ENCODE data around the gene PNPLA7. TPM values are rescaled to one million over a fixed set of nuclear protein-coding genes. Genes with fewer than 3 reads are reported as not detected.

PNPLA7 gene
- polyA plus RNA-seq, 1 of the 3 experiments (the other 2 are of a cell fraction), result 0.99 TPM

- no peak for TF ChIP-seq ZBTB33 (IDR thresholded peaks at IDR 0.05; ENCODE audit: borderline replicate concordance, low read depth)
- TF ChIP-seq, protein P1, sequence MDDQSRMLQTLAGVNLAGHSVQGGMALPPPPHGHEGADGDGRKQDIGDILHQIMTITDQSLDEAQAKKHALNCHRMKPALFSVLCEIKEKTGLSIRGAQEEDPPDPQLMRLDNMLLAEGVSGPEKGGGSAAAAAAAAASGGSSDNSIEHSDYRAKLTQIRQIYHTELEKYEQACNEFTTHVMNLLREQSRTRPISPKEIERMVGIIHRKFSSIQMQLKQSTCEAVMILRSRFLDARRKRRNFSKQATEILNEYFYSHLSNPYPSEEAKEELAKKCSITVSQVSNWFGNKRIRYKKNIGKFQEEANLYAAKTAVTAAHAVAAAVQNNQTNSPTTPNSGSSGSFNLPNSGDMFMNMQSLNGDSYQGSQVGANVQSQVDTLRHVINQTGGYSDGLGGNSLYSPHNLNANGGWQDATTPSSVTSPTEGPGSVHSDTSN (IDR thresholded peaks at IDR 0.05), result no peak
- no peak for TF ChIP-seq SIN3A (IDR thresholded peaks at IDR 0.05; ENCODE audit: borderline replicate concordance, low read depth, low read length)
- TF ChIP-seq, protein P2, sequence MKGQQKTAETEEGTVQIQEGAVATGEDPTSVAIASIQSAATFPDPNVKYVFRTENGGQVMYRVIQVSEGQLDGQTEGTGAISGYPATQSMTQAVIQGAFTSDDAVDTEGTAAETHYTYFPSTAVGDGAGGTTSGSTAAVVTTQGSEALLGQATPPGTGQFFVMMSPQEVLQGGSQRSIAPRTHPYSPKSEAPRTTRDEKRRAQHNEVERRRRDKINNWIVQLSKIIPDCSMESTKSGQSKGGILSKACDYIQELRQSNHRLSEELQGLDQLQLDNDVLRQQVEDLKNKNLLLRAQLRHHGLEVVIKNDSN (IDR thresholded peaks at IDR 0.05; ENCODE audit: borderline replicate concordance, low read depth), result no peak
- no peak for TF ChIP-seq MXI1 (IDR thresholded peaks at IDR 0.05; ENCODE audit: low read depth, low read length)
- TF ChIP-seq RXRA (IDR thresholded peaks at IDR 0.05; ENCODE audit: borderline replicate concordance, low read depth), result no peak
- no peak for TF ChIP-seq FOXM1 (IDR thresholded peaks at IDR 0.05; ENCODE audit: low read depth)
- no peak for TF ChIP-seq MEF2A (IDR thresholded peaks at IDR 0.05; ENCODE audit: borderline replicate concordance, low read depth)
- no peak for TF ChIP-seq TCF12 (IDR thresholded peaks at IDR 0.05)
These were observed 124.1 kb downstream of the PNPLA7 start (continued) for GRCh38 chr9:137426018-137426681.

DNA sequence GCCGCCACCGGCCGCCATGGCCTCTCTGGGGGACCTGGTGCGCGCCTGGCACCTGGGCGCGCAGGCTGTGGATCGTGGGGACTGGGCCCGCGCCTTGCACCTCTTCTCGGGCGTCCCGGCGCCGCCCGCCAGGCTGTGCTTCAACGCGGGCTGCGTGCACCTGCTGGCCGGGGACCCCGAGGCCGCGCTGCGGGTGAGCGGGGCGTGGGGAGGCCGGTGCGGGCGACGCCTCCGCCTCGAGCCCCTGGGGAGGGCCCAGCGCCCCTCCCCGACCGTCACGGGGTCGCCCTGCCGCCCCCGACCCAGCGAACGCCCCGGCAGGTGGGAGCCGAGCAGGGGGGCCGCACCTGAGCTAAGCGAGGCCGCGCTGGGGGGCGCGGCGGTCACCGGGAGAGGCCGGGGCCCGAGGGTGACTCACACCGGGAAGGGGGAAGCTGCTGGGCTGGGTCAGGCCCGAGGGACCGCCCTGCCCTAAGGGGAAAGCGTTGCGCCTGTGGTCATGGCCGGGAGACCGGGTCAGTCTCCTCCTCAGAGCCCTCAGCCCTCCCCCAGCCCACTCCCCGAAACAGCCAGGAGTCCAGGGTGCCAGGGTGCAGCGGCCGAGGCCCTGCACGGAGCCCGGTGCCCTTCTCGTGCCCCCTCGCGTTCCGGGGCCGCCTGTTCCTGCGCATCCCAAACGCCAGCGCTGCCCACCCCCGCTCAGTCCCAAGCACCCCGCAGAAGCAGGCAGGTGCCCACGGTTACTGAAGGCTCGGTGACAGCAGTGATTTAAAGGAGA lies 126.5 kb downstream of the PNPLA7 start:
- 100% methylated on average over 2 of the region's 77 CpGs for WGBS (ENCODE audit: low lambda C conversion rate)
- Histone ChIP-seq H4K20me1 (ENCODE audit: insufficient read depth) (no peaks in the 10 kb centered on the region), H3K9me2 (no peaks in the 10 kb centered on the region), H2AFZ (ENCODE audit: low read depth) (peak overlapping the region; percentile 88; the same call in 1 of the 2 replicates), H3K4me2 (peak overlapping the region; percentile 59), H3K9ac (no peak overlapping the region), H3K27ac (ENCODE audit: low read depth in 2 of 2, low read length in 1 of 2) (no peak overlapping the region), H3K4me3 (ENCODE audit: low read depth in 2 of 2, low read length in 1 of 2) (peak overlapping the region; percentile 81 to 86), H3K4me1 (ENCODE audit: control insufficient read depth in 1 of 2, insufficient read depth in 2 of 2, low read depth in 1 of 2, low read length in 1 of 2) (peaks cover 0 to 21% of the 10 kb centered on the region in 2 experiments; a peak in 2 of 4 replicates), H3F3A (replicated peaks; ENCODE audit: insufficient read depth) (peaks cover 13% of the 10 kb centered on the region), H3K9me3 (no peaks in the 10 kb centered on the region), H3K79me2 (ENCODE audit: insufficient read depth) (peaks cover 28% of the 10 kb centered on the region), H3K36me3 (replicated peaks in 1 of 2; ENCODE audit: control insufficient read depth in 1 of 2, insufficient read depth in 2 of 2, low read length in 1 of 2) (no peaks in the 10 kb centered on the region), H3K27me3 (ENCODE audit: insufficient read depth) (no peaks in the 10 kb centered on the region)
- no peak for DNase-seq
- POLR2A ChIA-PET, result interaction anchor here (0.6 to 1.0 kb wide), 9 partner anchors 22 to 187 kb away, joined by 3 to 5 read pairs (median 3); partner anchors contain the start of gene NRARP
- TF ChIP-seq, protein P3, sequence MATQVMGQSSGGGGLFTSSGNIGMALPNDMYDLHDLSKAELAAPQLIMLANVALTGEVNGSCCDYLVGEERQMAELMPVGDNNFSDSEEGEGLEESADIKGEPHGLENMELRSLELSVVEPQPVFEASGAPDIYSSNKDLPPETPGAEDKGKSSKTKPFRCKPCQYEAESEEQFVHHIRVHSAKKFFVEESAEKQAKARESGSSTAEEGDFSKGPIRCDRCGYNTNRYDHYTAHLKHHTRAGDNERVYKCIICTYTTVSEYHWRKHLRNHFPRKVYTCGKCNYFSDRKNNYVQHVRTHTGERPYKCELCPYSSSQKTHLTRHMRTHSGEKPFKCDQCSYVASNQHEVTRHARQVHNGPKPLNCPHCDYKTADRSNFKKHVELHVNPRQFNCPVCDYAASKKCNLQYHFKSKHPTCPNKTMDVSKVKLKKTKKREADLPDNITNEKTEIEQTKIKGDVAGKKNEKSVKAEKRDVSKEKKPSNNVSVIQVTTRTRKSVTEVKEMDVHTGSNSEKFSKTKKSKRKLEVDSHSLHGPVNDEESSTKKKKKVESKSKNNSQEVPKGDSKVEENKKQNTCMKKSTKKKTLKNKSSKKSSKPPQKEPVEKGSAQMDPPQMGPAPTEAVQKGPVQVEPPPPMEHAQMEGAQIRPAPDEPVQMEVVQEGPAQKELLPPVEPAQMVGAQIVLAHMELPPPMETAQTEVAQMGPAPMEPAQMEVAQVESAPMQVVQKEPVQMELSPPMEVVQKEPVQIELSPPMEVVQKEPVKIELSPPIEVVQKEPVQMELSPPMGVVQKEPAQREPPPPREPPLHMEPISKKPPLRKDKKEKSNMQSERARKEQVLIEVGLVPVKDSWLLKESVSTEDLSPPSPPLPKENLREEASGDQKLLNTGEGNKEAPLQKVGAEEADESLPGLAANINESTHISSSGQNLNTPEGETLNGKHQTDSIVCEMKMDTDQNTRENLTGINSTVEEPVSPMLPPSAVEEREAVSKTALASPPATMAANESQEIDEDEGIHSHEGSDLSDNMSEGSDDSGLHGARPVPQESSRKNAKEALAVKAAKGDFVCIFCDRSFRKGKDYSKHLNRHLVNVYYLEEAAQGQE (IDR thresholded peaks at IDR 0.05; ENCODE audit: low read depth, low read length), result no peak
- TF ChIP-seq RCOR1 (IDR thresholded peaks at IDR 0.05; ENCODE audit: low read length) (no peak), ZBTB33 (IDR thresholded peaks at IDR 0.05; ENCODE audit: borderline replicate concordance, low read depth) (no peak)
- CTCF ChIA-PET, result interaction anchor here (0.7 to 4.4 kb wide), 28 partner anchors 9 to 661 kb away, joined by 3 to 27 read pairs (median 5); partner anchors contain the start of genes ENTPD8, MRPL41, NRARP and NSMF

Data from SK-N-SH (cell line).